8988T (cell line): ENCODE data around the gene EIF4E1B.
A peak's percentile ranks its signal among the peaks of the same experiment; 100 is the strongest.

Experiments
- DNase-seq: peaks from one replicate; pipeline ENCODE4 v3.0.0; 2011

Gene EIF4E1B

DNA sequence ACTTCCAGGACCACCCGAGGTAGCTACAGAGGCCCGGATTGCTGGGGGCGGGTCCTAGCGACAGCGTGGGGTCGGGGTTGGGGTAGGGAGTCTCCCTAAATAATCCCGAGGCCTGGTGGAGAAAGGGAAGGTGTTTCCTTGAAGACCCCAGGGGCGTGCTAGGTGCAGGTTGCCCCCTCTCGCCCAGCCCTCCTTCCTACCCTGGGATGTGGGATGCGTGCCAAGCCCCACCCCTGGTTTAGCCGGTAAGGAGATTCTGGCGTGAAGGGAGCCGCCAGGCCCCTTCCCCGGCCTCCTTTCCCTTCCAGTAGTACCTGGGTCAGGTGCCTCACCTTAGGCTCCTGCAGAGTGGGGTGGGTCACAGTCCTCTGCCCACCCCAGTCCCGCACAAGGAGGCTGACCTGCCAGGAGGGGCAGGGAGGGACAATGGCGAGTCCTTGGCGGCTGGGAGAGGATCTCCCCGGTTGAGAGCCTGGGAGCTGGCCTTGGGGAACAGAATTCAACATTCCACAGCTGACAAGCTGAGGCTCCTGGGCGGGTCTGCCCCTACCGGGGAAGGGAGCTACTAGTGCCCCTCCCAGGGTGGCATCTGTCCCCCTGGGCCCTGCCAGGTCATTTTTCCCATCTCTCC, 17.5 kb downstream of the EIF4E1B start:
- DNase-seq, result peak; percentile 81

DNA sequence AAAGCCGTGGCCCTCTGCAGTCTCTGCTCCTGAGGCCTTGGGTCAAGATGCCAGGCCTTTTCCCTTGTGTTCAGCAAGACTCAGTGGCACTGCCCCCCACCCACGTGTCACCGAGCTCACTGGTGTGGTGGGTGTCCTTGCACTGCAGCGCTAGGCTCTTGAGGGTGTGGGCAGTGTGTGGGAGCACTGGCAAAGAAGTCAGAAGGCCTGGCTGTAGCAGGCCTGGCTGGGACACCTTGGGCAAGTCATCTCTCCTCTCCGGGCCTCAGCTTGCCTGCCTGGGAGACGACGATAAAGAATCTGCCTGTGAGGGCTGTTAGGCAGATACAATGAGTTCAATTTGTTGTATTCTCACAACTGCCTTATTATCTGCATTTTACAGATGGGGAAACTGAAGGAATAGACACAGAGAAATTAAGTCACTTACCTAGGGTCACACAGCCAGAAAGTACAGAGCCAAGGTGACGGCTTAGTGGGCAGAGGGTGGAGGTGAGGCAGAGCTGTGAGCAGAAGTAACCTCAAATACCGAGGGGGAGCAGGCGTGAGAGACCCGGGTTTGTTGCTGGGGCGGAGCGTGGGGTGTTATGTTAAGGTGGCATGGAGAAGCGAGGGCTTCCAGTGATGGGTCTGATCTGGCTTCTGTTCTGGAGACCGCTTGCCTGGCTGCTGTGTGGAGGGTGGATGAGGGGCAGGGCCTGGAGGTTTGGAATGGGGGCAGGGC, 18.2 kb downstream of the EIF4E1B start:
- no peak for DNase-seq

DNA sequence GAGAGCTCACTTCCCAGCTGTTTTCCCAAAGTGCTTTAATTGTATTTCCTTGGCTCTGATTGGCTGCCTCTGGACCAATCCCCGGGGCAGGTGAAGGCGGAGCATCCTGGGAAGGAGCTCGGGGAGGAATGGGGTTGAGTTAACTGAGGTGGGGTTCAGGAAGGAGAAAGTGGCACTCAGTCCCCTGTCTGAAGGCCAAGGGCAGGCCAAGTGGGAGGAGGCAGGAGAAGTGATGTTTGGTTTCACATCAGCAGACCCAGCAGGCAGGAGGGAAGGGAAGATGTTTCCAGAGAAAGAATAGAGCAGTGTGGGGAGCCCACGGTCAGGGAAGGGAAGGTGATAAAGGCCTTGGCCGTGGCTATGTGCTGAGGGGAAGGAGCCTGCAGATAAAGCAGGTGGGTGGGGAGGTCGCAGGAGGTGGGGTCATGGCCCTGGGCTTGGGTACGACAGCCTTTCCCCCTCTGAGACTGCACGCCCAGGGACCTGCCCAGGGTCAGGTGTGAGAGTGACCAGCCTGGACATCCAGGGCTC, 19.9 kb downstream of the EIF4E1B start:
- DNase-seq, result no peak

DNA sequence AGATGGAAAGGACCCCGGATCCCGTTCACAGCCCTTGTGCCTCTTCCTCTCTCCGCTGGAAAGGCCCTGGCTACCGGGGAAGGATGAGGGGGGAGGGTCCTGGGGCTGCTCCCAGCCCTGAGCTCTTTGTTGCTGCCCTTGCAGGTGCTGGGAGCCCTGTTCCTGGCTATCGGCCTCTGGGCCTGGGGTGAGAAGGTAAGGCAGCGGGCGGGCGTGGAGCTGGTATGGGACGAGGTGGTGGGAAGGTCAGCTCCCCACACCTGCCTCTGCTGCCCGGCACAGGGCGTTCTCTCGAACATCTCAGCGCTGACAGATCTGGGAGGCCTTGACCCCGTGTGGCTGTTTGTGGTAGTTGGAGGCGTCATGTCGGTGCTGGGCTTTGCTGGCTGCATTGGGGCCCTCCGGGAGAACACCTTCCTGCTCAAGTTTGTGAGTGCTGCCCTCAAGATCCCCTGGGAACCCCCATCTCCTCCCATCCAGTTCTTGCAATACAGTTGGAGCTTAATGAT, 21.1 kb downstream of the EIF4E1B start:
- DNase-seq, result no peak

DNA sequence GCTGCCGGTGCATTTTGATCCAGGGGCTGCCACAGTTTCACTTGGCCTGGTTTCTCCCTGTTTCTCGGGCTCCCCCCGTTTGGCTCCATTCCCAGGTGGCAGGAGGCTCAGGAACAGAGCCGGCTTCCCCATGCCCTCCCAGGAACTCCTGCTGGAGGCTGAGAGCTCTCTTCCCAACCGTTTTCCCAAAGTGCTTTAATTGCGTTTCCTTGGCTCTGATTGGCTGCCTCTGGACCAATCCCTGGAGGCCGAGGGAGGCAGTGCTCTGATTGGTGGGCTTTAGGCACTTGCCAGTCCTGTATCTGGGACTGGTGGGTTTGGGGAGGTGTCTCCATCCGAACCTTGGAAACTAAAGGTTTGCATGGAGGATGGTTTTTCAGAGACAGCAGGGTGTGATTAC, 21.7 kb downstream of the EIF4E1B start:
- no peak for DNase-seq

DNA sequence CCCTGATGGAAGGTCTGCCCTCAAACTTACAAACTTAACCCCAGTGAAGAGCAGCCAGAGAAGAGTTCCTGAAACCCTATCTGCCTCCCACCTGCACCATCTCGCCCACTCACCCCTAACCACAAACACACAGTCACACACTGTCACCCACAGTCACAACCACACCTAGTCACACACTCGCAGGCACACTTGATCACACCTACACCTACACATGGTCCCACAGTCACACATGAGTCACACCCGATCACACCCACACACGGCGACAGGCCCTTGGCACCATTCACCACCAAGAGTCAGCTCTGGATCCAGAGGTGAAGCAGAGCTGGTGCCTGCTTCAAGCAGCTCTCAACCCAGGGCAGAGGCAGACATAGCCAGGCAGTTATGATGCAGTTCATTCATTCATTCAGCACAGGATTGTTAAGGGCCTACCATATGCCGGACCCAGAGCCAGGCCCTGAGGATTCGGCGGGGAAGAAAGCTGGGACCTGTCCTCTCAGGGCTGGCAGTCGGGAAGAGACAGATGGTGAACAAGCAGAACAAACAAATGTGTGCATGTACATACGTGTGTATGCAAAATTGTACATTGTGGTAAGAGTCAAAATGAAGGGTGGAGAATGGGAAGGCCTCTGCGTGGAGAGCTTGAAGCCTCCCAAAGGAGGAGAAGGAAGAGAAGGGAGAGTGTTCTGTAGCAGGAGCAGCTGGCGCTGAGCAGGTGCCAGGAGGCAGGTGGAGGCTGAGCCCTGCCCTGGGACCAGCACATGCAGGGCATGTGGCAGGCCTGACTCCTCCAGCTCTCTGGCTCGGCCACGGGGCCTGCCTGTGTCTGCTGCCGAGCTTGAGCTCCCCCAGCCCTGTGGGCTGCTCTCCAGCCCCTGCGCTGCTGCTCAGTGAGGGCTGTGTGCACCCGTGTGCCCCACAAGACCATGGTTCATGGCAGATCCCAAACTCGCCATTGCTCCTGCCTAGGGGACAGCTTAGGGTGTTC, 23.2 kb downstream of the EIF4E1B start:
- no peak for DNase-seq

DNA sequence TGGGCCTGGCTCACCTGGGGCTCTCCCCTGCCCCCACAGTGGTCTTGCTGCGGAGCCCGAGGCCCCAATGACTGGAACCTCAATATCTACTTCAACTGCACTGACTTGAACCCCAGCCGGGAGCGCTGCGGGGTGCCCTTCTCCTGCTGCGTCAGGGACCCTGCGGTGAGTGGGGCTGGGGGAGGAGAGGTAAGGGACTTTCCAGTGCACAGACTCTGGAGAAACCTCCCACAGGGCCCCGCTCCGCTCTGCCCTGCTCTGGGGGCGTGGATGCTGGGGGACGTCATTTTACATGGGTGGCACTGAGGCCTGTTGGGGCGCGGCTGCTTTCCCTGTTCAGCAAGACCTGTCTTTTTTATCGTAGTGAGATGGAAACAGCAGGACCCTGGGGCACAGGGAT, 24.4 kb downstream of the EIF4E1B start:
- no peak for DNase-seq

DNA sequence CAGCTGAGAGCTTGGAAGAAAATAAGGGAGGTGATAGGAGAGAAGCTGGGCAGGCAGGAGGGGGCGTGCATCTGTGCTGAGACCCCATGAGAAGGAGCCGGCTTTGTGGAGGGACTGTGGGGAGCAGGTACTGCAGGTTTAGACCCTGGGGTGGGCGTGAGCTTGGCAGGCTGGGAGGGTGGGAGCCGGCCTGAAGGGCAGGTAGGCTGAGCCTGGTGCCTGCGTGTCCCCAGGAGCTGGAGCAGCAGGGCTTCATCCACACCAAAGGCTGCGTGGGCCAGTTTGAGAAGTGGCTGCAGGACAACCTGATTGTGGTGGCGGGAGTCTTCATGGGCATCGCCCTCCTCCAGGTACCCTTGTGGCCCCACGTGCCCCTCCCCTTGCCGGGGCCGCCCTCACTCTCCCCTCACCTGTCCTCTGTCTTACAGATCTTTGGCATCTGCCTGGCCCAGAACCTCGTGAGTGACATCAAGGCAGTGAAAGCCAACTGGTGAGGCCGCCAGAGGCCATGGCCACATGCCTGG, 26.1 kb downstream of the EIF4E1B start:
- DNase-seq, result no peak

DNA sequence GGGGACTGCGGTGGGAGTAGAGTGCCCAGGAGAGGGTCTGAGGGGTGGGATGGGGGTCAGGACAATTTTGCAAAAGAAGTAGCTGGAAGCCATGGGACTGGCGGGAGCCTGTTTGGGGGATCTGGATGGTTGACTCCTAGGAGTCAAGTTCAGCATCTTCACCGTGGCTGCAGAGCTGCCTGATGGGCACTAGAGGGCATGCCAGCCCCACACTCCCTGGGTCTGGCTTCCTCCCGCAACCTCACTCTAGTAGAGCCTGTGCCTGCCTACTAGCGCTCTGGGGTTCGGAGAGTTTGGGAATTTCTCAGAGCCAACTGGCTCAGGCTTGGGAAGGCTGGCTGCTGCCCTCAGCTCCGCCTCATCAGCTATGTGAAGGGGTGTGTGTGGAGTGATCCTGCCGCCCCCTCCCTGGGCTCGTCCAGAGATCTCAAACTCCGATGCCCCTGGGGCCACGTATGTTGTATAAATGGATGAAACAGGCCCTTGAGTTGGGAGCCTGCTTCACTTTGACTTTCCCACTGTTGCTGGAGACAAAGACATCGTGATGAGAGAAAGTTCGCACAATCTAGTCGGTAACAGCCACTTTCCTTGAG, 27.6 kb downstream of the EIF4E1B start:
- peak; percentile 82 for DNase-seq

DNA sequence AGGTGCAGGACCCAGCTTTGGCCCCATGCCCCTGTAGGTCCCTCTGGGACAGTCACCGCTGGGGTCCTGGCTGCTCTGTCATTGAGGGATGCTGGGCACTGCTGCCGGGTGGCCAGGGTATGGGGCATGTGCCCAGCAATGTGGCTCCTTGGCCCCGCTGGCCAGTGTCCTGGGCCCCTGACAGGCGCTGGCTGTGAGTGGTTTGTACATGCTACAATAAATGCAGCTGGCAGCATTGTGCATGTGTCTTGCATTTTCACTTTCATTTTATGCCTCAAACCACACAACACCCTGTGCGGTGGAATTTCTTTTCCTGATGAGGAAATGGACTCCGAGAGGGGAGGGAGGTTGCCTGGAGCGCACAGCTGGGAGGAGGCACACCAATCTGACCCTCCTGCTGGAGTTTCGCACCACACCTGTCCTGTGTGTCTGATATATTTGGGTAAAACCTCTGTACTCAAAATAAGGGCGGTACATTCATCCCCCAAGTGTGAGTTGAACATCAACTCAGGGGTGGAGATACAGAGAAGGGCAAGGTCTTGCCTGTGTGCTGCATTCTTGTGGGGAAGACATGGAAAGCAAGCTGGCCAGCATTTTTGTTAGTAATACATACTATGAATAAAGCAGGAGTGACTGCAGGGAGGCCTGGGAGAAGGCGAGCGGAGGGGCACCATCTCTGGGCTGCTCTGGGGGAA, 28.5 kb downstream of the EIF4E1B start:
- DNase-seq, result no peak

DNA sequence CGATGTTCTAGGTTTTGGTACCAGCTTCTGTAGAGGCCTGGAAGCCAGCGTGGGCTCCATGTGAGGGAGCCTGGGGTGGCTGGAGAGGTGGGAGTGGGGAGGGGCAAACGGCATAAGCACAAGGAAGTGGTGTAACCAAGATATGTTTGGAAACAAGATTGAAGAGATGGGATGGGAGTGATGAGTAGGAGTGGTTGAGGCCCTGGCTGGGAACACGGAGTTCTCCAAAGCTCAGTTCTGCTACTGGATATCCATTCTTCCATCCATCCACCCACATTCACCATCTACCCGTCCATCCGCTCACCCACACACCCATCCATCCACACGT, 29.0 kb downstream of the EIF4E1B start:
- no peak for DNase-seq

DNA sequence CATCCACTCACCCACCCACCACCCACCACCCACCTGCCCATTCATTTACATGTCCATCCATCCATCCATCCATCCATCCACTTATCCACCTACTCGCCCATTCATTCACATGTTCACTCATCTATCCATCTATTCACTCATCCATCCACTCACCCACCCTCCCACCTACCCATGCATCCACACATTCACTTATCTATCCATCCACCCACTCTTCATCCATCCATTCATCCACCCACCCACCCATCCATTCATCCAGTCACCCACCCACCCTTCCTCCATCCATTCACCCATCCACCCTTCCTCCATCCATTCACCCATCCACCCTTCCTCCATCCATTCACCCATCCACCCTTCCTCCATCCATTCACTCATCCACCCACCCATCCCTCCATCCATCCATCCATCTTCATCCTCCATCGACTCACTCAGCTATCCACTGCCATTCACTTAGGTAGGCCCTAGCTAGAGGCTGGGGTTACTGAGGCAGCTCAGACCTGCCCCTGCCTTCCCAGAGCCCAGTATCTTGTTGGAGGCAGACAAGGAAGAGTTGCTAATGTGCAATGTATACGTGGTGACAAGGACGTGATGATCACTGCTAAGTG, 29.5 kb downstream of the EIF4E1B start:
- DNase-seq, result no peak

DNA sequence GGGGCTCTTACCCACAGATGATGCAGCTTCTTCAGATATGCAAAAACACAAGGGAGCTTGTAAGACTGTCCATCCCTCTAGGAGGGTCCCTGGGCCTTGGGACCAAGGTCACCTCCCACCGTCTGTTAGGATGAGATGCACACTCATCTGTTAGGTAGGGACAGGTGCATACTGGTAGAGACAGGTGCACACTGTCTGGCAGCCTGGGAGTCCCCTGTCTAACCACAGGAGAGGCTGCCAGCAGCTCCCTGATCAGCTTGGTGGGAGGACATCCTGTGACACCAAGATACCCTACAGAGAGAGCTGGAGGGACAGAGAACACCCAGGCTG, 30.0 kb downstream of the EIF4E1B start:
- no peak for DNase-seq

DNA sequence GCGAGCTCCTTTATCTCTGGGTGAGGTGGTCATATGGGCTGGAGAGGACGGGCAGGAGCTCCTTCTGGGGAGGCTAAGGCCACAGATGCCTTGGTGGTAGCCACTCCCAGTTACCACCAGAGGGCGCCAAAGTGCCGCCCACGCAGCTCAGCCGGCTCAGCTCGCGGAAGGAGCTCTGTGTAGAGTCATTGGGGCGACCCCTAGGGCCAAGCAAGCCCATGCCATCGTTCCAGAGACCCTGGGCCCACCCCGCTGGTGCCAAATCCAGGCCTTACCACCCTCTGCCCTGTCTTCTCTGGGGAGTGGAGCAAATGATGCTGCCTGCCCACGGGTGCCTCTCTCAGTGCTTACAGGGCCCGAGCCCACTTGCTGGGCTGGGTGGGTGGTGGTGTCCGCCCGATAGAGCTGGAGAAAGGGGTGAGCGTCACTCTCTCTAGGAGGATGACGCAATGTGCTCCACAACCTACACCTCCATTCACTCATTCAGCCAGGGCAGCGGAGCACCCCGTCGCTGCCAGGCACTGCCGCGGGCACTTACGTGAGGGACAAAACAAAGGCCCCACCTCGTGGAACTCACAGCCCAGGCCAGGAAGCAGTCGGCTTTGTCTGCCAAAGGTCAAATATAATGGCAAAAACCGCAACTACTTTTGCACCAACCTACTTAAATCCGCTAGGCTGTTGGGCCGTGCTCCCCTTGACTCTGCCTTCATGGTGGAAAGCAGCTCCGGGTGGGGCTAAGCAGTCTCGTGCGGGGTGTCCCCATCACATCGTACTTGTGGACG, 30.6 kb downstream of the EIF4E1B start:
- DNase-seq, result peak; percentile 99

DNA sequence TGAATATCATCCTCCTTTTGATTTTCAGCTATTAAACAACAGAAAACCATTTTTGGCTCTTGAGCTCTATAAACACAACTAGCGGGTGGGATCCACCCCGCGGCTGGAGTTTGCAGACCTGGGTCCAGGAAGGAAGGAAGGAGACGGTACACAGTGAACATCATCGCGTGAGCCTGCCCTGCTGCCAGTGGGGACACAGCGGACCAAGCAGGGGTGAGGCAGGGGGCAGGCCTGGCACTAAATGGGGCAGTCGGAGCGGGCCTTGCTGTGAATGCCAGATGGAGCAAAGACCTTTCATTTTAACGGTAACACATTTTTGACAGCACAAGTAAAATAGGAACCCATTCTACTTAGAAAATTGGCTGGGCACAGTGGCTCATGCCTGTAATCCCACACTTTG, 31.2 kb downstream of the EIF4E1B start:
- DNase-seq, result no peak

DNA sequence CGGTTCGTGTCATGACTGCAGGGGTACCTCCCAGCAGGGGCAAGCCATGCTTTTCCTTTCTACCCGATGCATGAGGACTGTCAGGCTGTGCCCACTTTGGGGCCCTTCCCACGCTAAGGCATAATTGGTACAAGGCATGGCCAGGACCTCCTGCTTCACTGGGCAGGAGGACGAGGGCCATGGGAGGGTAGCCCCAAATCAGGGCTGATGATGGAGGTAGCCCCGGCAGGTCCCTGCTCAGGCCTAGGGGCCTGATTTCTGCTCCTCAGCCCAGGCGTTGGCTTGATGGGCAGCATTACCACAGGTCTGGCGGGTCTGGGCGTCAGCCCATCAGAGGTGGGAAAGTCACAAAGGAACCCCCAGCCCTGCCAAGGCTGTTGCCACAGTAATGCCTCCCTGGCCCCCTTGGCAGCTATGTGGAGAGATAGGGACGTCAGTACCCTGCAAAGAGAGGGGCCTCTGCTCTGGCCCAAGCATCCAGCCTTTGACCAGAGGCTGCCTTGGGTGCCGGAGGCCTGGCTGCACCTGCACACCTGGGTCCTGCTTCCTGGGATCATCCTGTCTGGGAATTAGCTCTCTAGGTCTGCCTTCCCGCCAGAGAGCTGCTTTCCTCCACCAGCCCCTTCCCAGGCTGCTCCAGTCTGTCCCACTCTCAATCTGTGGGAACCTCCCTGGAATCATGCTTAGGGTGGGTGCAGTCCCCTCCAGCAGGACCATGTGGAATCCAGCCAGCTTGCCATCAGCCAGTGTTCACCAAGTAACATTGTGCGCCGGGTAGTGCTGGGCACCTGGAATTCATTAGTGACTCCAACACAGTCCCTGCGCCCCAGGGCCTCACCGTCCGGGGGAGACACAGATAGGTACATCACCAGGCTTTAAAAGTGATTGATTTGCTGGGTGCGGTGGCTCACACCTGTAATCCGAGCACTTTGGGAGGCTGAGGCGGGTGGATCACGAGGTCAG, 32.2 kb downstream of the EIF4E1B start:
- no peak for DNase-seq

DNA sequence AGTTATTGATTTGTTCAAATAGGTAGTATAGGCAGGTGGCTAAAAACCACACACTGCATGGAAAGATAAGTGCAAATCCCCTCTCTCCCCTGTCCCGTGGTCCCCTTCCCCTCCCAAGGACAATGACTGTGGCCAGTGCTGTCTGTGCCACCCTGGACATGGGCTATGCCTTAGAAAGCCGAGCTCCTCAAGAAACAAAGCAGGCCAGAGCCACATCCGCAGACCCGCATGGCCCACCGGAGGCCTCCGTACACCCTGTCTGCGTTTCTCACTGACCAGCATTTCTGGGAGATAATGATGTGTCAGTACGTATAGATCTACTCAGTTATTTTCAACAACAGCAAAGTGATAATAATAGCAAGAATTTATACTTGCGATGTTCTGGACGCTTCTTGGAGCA, 33.1 kb downstream of the EIF4E1B start:
- DNase-seq, result no peak

DNA sequence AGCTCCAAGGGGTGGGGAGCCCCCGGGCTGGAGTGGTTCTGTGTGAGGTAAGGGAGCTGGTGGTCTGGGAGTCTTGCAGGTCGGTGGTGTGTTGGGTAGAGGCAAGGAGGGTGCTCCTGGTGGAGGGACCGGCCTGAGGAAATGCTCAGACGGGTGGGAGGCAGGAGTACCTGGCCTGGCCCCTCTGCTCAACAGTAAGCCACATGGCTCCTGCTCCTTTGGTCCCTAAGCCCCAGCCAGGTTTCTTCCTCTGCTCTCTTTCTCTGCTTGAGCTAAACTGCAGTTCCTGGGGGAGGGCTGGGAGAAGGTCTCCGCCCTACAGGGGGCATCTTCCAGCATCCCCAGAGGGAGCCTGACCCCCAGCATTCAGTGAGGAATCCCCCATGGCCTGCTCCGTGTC, 34.0 kb downstream of the EIF4E1B start:
- DNase-seq, result no peak

DNA sequence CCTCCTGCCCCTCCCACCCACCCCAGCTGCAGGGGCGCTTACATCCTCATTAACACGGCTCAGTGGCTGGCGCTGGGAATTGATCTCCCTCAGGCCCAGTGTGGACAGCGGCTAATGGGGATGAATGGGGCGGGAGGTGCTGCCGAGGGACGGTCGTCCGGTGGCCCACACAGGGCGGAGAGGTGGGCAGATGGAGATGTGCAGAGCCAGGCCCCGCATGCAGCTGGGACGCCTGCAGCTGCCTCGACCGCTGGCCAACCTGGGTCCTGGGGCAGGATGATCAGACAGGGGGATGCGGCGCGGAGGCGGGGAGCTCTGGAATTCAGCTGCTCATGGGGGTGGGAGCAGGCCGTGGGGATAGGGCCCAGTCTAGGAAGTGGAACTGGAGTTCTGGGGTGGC, 34.4 kb downstream of the EIF4E1B start:
- DNase-seq, result no peak

DNA sequence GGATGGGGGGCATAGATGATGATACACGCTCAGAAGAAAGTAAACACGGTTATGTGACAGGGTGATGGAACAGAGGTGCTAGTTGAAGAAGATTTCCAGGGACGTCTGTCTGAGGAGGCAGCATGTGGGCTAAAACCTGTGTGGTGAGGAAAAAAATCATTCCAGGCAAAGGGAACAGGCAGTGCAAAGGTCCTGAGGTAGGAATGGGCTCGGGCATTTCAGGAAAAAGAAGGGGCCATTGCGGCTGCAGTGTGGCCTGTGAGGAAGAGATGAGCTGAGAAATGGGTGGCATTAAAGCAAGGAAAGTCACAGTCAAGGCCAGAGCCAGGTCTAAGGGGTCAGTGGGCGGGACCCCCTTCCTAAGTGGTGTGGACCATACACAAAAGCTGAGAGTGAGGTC, 35.0 kb downstream of the EIF4E1B start:
- no peak for DNase-seq
